Peyer's patch (tissue), 4 donors: ENCODE measurements around the gene GMEB2.

Experiments used
- CTCF ChIP-seq, 6 experiments: fragments of 450-650 bp in 4 of 6; fragments of 200-600 bp in 2 of 6; sonication (generic) in 1 of 6; IDR thresholded peaks; one replicate each; pipeline ENCODE4 v1.5.1; 2017 to 2019; ENCODE audit warnings: antibody characterized with exemption in 6 of 6, mild to moderate bottlenecking in 3 of 6, moderate library complexity in 1 of 6
- POLR2A ChIP-seq, 2 donors: fragments of 450-650 bp; IDR thresholded peaks; one replicate each; pipeline ENCODE4 v1.5.1; 2017; ENCODE audit warnings: antibody characterized with exemption in 2 of 2, mild to moderate bottlenecking in 2 of 2, moderate library complexity in 2 of 2

DNA sequence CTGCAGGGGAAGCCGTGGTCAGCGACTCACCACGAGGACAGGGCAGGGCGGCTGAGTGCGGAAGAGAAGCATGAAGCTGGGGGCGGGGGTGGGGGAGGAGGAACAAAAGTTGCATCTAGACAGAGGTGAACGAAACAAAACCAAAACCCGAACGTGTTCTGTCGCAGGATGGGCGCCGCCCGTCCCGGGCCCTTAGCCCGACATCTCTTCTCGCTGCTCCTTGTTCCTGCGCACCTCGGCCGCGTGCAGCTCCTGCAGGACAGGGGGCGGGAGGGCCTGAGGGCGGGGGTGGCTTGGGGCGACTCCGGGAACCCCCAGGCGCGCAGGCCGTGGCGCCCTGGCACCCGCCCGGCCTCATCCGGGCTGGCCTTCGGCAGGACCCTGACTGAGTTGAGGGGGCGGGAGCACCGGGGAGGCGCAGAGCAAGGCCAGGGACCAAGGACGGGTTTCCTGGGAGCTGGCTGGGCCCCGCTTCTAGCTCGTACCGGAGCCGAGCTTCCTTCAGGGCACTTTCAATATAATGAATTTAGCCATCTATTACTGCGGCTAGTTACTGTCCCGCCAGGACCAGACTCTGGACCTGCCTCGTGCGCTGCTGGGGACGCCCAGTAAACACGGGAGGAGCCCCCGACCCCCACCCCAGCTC is 14.4 kb upstream of the GMEB2 start:
- TF ChIP-seq POLR2A (IDR thresholded peaks at IDR 0.05) (no peak), CTCF (IDR thresholded peaks at IDR 0.05) (no peak)
